IPS-15b (cell line): Measurements from ENCODE around the gene INPP4A.
"Not testable (repeated sequence)": the region's sequence is repeated elsewhere in the genome, so short reads cannot be mapped to it uniquely, and the experiment has no call there.

Source experiments
- H3K27me3 ChIP-seq: one replicate; pipeline ENCODE4 v1.6.1; 2013; ENCODE audit warnings: low read length; ENCODE audit not compliant: control insufficient read depth, insufficient read depth
- H3K36me3 ChIP-seq: one replicate; pipeline ENCODE4 v1.6.1; 2013; ENCODE audit warnings: low read length; ENCODE audit not compliant: control insufficient read depth, insufficient read depth
- H3K4me1 ChIP-seq: one replicate; pipeline ENCODE4 v1.6.1; 2013; ENCODE audit warnings: mild to moderate bottlenecking, low read length; ENCODE audit not compliant: control insufficient read depth, insufficient read depth
- H3K4me3 ChIP-seq: one replicate; pipeline ENCODE4 v1.5.1; 2013; ENCODE audit warnings: low read depth, low read length
- H3K9ac ChIP-seq: one replicate; pipeline ENCODE4 v1.6.1; 2013; ENCODE audit warnings: low read depth, mild to moderate bottlenecking, low read length
- H3K9me3 ChIP-seq: one replicate; pipeline ENCODE4 v1.6.1; 2013; ENCODE audit warnings: mild to moderate bottlenecking, low read length; ENCODE audit not compliant: control insufficient read depth, insufficient read depth

The INPP4A gene

DNA sequence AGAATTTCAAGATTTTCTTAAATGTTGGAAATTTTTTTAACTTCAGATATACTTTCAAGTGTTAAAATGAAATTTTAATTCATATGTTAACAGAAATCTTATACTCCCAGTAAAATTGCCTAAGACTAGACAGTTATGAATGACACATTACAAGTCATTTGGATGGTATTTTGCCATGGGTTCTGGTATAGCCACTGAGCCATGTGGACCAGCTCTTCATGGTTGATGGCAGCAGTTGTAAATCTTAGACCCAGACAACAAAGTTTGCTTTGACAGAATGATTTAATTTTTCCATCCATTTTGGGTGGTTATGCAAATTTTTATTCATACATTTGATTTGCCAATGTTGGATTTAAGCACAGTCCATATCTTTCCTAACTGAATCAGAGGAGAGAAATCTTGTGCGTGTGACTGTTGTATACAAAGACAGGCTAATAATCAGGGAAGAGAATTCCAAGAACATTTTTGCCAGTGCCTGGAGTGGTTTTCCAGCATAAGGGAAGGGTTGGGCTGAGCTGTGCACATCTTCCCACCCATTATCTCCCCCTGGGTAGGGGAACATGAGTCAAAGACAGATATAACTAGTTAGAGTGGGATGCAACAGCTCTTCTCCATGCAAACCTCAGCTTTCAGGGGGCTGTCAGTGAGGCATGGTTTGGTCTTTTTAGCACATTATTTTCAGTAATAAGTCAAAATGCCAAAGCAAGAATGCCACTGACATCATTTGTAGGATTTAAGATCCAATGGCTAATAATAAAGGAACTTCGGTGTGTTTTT lies 28.1 kb upstream of the INPP4A start:
- Histone ChIP-seq H3K4me1 (no peaks in the 10 kb centered on the region), H3K36me3 (no peaks in the 10 kb centered on the region), H3K27me3 (no peaks in the 10 kb centered on the region), H3K9me3 (peaks cover 14% of the 10 kb centered on the region), H3K9ac (no peak overlapping the region), H3K4me3 (no peak overlapping the region)

DNA sequence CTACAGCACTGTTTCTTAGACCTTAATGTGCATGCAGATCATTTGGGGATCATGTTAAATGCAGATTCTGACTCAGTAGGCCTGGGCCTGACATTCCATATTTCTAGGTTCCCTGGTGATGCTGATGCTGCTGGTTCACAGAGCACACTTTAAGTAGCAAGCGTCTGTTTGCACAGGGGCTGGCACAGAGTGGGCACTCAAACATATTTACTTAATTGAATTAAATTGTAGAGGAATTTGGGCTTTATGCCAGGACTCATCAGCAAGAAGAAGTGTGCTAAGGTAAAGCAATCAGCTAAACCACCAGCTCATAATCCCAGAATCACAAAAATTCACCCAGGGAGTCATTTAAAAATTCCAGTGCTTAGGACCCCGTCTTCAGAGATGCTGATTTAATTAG lies 25.1 kb upstream of the INPP4A start:
- no peaks in the 10 kb centered on the region for H3K27me3 ChIP-seq
- H3K4me3 ChIP-seq: no peak overlapping the region
- H3K4me1 ChIP-seq: no peaks in the 10 kb centered on the region
- no peak overlapping the region for H3K9ac ChIP-seq
- H3K9me3 ChIP-seq: peaks cover 10% of the 10 kb centered on the region
- no peaks in the 10 kb centered on the region for H3K36me3 ChIP-seq

- Histone ChIP-seq H3K4me1 (no peaks in the 10 kb centered on the region), H3K4me3 (no peak overlapping the region), H3K36me3 (no peaks in the 10 kb centered on the region), H3K9me3 (peaks cover 4% of the 10 kb centered on the region), H3K9ac (no peak overlapping the region), H3K27me3 (no peaks in the 10 kb centered on the region)
Observed at GRCh38 chr2:98419977-98420725, 24.5 kb upstream of the INPP4A start.

- no peak overlapping the region for H3K9ac ChIP-seq
- H3K36me3 ChIP-seq: no peaks in the 10 kb centered on the region
- H3K27me3 ChIP-seq: no peaks in the 10 kb centered on the region
- H3K9me3 ChIP-seq: no peaks in the 10 kb centered on the region
- no peak overlapping the region for H3K4me3 ChIP-seq
- no peaks in the 10 kb centered on the region for H3K4me1 ChIP-seq
Observed at GRCh38 chr2:98422449-98422848, 22.2 kb upstream of the INPP4A start.

DNA sequence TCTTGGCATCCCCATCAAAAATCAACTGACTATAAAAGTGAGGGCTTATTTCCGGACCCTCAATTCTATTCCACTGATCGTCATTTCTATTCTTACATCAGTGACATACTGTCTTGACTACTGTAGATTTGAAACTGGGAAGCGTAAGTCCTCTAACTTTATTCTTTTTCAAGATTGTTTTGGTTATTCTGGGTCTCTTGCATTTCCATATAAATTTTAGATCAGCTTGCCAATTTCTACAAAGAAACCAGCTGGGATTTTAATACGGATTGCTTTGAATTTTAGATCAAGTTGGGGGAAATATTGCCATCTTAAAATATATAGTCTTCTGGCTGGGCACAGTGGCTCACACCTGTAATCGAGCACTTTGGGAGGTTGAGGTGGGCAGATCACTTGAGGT lies 17.9 kb upstream of the INPP4A start:
- Histone ChIP-seq H3K4me3 (no peak overlapping the region), H3K9ac (no peak overlapping the region), H3K27me3 (no peaks in the 10 kb centered on the region), H3K9me3 (peaks cover 3% of the 10 kb centered on the region), H3K36me3 (no peaks in the 10 kb centered on the region), H3K4me1 (no peaks in the 10 kb centered on the region)

DNA sequence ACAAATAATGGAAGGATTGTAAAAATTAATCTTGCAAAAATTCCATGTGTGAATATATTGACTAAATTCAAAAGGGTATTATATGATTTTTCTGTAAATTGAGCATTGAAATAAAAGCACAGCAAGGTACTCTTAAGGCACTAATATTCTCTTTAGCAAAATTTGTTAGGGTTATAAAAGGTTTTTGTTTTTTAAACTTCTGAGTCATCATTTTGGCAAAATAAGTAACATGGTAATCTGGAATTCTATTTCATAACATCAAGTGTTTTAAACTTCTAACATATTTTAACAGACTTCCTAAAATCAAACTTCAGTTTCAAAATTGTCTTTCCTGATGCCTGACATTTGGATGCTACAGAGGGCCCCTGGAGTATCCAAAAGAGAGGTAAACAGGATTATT lies 12.5 kb upstream of the INPP4A start:
- Histone ChIP-seq H3K9ac (no peak overlapping the region), H3K27me3 (no peaks in the 10 kb centered on the region), H3K36me3 (no peaks in the 10 kb centered on the region), H3K4me1 (peaks cover 4% of the 10 kb centered on the region), H3K4me3 (no peak overlapping the region), H3K9me3 (peaks cover 12% of the 10 kb centered on the region)

- Histone ChIP-seq H3K27me3 (no peaks in the 10 kb centered on the region), H3K4me1 (peaks cover 10% of the 10 kb centered on the region)
Observed at GRCh38 chr2:98433363-98433964, 11.2 kb upstream of the INPP4A start.

GRCh38 chr2:98434492-98434891 lies 10.2 kb upstream of the INPP4A start:
- Histone ChIP-seq H3K9me3 (peaks cover 12% of the 10 kb centered on the region), H3K4me3 (no peak overlapping the region), H3K4me1 (peaks cover 11% of the 10 kb centered on the region), H3K27me3 (no peaks in the 10 kb centered on the region), H3K36me3 (no peaks in the 10 kb centered on the region), H3K9ac (no peak overlapping the region)

More at GRCh38 chr2:98433363-98433964, 11.2 kb upstream of the INPP4A start:
- H3K36me3 ChIP-seq: no peaks in the 10 kb centered on the region
- peaks cover 12% of the 10 kb centered on the region for H3K9me3 ChIP-seq
- no peak overlapping the region for H3K9ac ChIP-seq
- H3K4me3 ChIP-seq: no peak overlapping the region

DNA sequence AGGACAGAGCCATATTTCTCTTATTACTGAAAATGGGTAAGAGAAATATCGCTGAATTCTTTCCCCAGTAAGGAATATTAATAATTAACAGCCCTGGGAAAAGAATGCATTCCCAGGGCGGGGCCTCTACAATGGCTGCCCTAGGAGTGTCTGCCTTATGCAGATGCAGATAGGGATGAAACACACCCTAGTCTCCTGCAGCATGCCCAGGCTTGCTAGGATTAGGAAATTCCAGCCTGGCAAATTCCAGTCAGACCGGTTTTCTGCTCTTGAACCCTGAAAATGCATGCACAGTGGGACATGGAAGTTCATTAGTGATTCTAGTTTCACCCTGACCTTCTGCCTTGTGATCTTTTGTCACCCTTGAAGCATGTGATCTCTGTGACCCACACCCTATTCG lies 9.0 kb upstream of the INPP4A start:
- Histone ChIP-seq H3K9me3 (peaks cover 12% of the 10 kb centered on the region), H3K4me1 (peaks cover 11% of the 10 kb centered on the region)
- H3K36me3 ChIP-seq, H3K4me3 ChIP-seq, H3K9ac ChIP-seq, H3K27me3 ChIP-seq: not testable (repeated sequence)

DNA sequence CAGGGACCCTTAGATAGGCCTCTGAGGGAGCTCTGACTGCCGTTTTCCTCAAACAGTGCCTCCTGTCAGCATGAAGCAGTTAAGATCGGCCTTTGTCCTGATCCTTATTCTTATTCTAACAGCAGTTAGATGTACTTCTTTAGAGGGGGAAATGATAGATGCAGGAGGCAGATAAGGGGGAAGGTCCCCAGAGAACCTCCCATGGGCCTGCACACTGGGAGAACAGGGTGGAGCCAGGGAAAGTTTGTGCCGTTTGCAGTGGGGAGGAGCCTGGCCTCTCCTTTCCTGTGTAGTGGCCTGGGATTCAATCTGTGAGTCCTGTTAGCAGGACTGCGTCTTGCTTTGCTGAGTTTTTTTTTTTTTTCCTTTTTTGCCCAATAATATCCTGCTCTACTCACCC lies 7.9 kb upstream of the INPP4A start:
- H3K9me3 ChIP-seq: peaks cover 9% of the 10 kb centered on the region
- H3K4me1 ChIP-seq: peaks cover 11% of the 10 kb centered on the region
- H3K27me3 ChIP-seq: no peaks in the 10 kb centered on the region
- no peaks in the 10 kb centered on the region for H3K36me3 ChIP-seq
- H3K9ac ChIP-seq: no peak overlapping the region
- H3K4me3 ChIP-seq: no peak overlapping the region

- Histone ChIP-seq H3K27me3 (no peaks in the 10 kb centered on the region), H3K4me3 (no peak overlapping the region), H3K36me3 (no peaks in the 10 kb centered on the region), H3K4me1 (peaks cover 19% of the 10 kb centered on the region), H3K9me3 (peaks cover 6% of the 10 kb centered on the region), H3K9ac (no peak overlapping the region)
Observed at GRCh38 chr2:98438190-98439133, 6.2 kb upstream of the INPP4A start.
